ENCODE measurements around the gene FAM110C. TPM values are rescaled to one million over a fixed set of nuclear protein-coding genes. Genes with fewer than 3 reads are reported as not detected.

FAM110C gene
- total and polyA plus RNA-seq, 2 of the 8 experiments (the other 6 are each of a cell fraction or from before 2014, with no cell fraction given): 4.8 to 13.2 TPM

GRCh38 chr2:51613-52012 lies 5.3 kb upstream of the FAM110C start:
- Histone ChIP-seq H2AK5ac (ENCODE audit: low read depth, low read length) (no peak overlapping the region), H3K56ac (replicated peaks; ENCODE audit: insufficient read length, low read depth, low read length) (no peak overlapping the region), H3K27ac (ENCODE audit: low read depth, low read length) (no peak overlapping the region), H2BK12ac (ENCODE audit: low read depth, low read length) (no peak overlapping the region), H4K91ac (replicated peaks; ENCODE audit: insufficient read length, low read length) (no peak overlapping the region), H3K36me3 (ENCODE audit: control insufficient read depth in 2 of 4, insufficient read depth in 4 of 4, low read length in 3 of 4) (no peaks in the 10 kb centered on the region), H3K23ac (ENCODE audit: insufficient read length) (no peak overlapping the region), H3K4me1 (replicated peaks in 1 of 4; ENCODE audit: control insufficient read depth in 3 of 4, insufficient read depth in 4 of 4, low read length in 3 of 4) (peaks cover 3 to 6% (median 4%) of the 10 kb centered on the region in 4 experiments; a peak in 5 of 7 replicates), H2BK120ac (replicated peaks; ENCODE audit: low read depth, low read length) (no peak overlapping the region), H3K27me3 (replicated peaks in 1 of 4; ENCODE audit: control insufficient read depth in 3 of 4, extremely low read depth in 1 of 4, insufficient read depth in 3 of 4, low read length in 3 of 4) (peaks cover 0 to 4% (median 2%) of the 10 kb centered on the region in 4 experiments; a peak in 3 of 7 replicates), H4K5ac (ENCODE audit: insufficient read length, low read depth, low read length) (no peak overlapping the region), H4K20me1 (replicated peaks in 1 of 2; ENCODE audit: control insufficient read depth in 1 of 2, insufficient read depth in 2 of 2, low read length in 2 of 2) (no peaks in the 10 kb centered on the region), H3K4me3 (ENCODE audit: extremely low read depth in 1 of 4, insufficient read depth in 2 of 4, low read depth in 3 of 4, low read length in 4 of 4) (no peak overlapping the region), H3K4ac (replicated peaks; ENCODE audit: insufficient read length, low read depth, low read length) (no peak overlapping the region), H3K23me2 (ENCODE audit: low read depth, low read length) (peaks cover 4% of the 10 kb centered on the region; the same call in 1 of the 2 replicates), H3K14ac (ENCODE audit: insufficient read length) (no peak overlapping the region), H2BK15ac (ENCODE audit: low read length) (no peak overlapping the region), H3K79me1 (ENCODE audit: low read depth, low read length) (no peaks in the 10 kb centered on the region), H3K9ac (replicated peaks in 1 of 4; ENCODE audit: extremely low read depth in 1 of 4, low read depth in 3 of 4, low read length in 3 of 4) (no peak overlapping the region), H2BK20ac (ENCODE audit: low read length) (no peak overlapping the region), H3K18ac (ENCODE audit: extremely low read depth, low read length) (no peak overlapping the region), H2AFZ (ENCODE audit: low read length) (no peak overlapping the region), H2BK5ac (ENCODE audit: low read depth, low read length) (no peak overlapping the region), H3K4me2 (ENCODE audit: insufficient read depth in 1 of 2, low read depth in 2 of 2, low read length in 2 of 2) (no peak overlapping the region), H3K9me3 (ENCODE audit: insufficient read depth in 2 of 2, low read depth in 1 of 2, low read length in 1 of 2) (peaks cover 0 to 2% of the 10 kb centered on the region in 2 experiments; a peak in 1 of 4 replicates), H4K8ac (ENCODE audit: extremely low read depth, insufficient read depth, low read length) (no peak overlapping the region), H3K79me2 (ENCODE audit: control insufficient read depth in 1 of 2, insufficient read depth in 2 of 2, low read length in 2 of 2) (no peaks in the 10 kb centered on the region)
- ChIA-PET POLR2A (ENCODE audit: partially characterized antibody) (interaction anchor here (0.5 kb wide), 1 partner anchor 49 kb away, joined by 3 read pairs; no protein-coding TSS in a partner anchor), CTCF (ENCODE audit: partially characterized antibody) (interaction anchor here (0.7 to 1.6 kb wide), 4 partner anchors 40 to 189 kb away, joined by 3 to 5 read pairs (median 4); no protein-coding TSS in a partner anchor)
- no peak for DNase-seq (ENCODE audit: low read depth in 1 of 2, low spot score in 2 of 2)
- 93% methylated on average over 2 of the region's 2 CpGs; no CpG with 5 or more reads in 1 of the 2 experiments for WGBS, 2 experiments (ENCODE audit: extremely low coverage in 1 of 2, insufficient coverage in 1 of 2, insufficient read length in 1 of 2, insufficient replicate concordance in 2 of 2, low coverage in 1 of 2, low lambda C conversion rate in 2 of 2, missing lambda C conversion rate in 1 of 2)
- no peak for FAIRE-seq
- TF ChIP-seq BACH1 (IDR thresholded peaks at IDR 0.05; ENCODE audit: low read length): no peak
- TF ChIP-seq TBP (IDR thresholded peaks at IDR 0.05; ENCODE audit: low read depth, low read length): no peak
- TF ChIP-seq KDM1A (IDR thresholded peaks at IDR 0.05; ENCODE audit: borderline replicate concordance, low read length): no peak
- no peak for TF ChIP-seq CBX8 (IDR thresholded peaks at IDR 0.05; ENCODE audit: borderline replicate concordance, low read depth, low read length)
- TF ChIP-seq KDM5A (IDR thresholded peaks at IDR 0.05; ENCODE audit: low read length): no peak
- TF ChIP-seq SRF (IDR thresholded peaks at IDR 0.05; ENCODE audit: low read depth, low read length): no peak
- no peak for TF ChIP-seq FOSL1 (IDR thresholded peaks at IDR 0.05; ENCODE audit: insufficient read depth, low read depth, low read length)
- TF ChIP-seq HDAC2 (IDR thresholded peaks at IDR 0.05; ENCODE audit: borderline replicate concordance in 1 of 2, low read depth in 2 of 2, low read length in 2 of 2): no peak
- TF ChIP-seq CEBPB (IDR thresholded peaks at IDR 0.05; ENCODE audit: low read depth, low read length): no peak
- TF ChIP-seq SAP30 (IDR thresholded peaks at IDR 0.05; ENCODE audit: insufficient read depth, insufficient replicate concordance, low read length): no peak
- TF ChIP-seq YY1 (IDR thresholded peaks at IDR 0.05; ENCODE audit: low read depth, low read length): no peak
- no peak for TF ChIP-seq RFX5 (IDR thresholded peaks at IDR 0.05; ENCODE audit: borderline replicate concordance, low read depth, low read length)
- TF ChIP-seq, protein P1, sequence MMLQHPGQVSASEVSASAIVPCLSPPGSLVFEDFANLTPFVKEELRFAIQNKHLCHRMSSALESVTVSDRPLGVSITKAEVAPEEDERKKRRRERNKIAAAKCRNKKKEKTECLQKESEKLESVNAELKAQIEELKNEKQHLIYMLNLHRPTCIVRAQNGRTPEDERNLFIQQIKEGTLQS (IDR thresholded peaks at IDR 0.05; ENCODE audit: insufficient read depth, low read depth, low read length): no peak
- no peak for TF ChIP-seq GTF2F1 (IDR thresholded peaks at IDR 0.05; ENCODE audit: borderline replicate concordance, low read depth, low read length)
